ENCODE results near the gene SH3PXD2A. TPM values are rescaled to one million over a fixed set of nuclear protein-coding genes. Genes with fewer than 3 reads are reported as not detected.

Gene SH3PXD2A
- total and polyA plus RNA-seq, 12 donors = 5.7 to 34.5 (median 19.2) TPM

- 64 to 74% (median 70%) methylated on average over 16 to 20 of the region's 20 CpGs for WGBS, 4 donors
- DNase-seq = peak in 4 of 7 donors; percentile 33 to 74 (median 50)
- TF ChIP-seq POLR2A (IDR thresholded peaks at IDR 0.05) (no peak), CTCF (IDR thresholded peaks at IDR 0.05) (no peak)
- H3K9me3 ChIP-seq (replicated peaks in 1 of 3) = no peaks in the 10 kb centered on the region
- H3K36me3 ChIP-seq (replicated peaks in 1 of 2) = no peaks in the 10 kb centered on the region
- H3K4me1 ChIP-seq (replicated peaks in 1 of 2) = peaks cover 0 to 11% of the 10 kb centered on the region in 2 donors
- intact Hi-C loops (cut with DNase I) = no loop called here
- no peaks in the 10 kb centered on the region for H3K27me3 ChIP-seq
- H3K27ac ChIP-seq = peak overlapping the region in 2 of 5 donors; percentile 2 to 79
- H3K4me3 ChIP-seq = no peak overlapping the region
Measured at GRCh38 chr10:103835096-103836050, 20.0 kb downstream of the SH3PXD2A start.

GRCh38 chr10:103834436-103835095 lies 20.8 kb downstream of the SH3PXD2A start:
- 50 to 72% (median 64%) methylated on average over 2 to 5 of the region's 5 CpGs for WGBS, 4 donors
- Histone ChIP-seq H3K4me3 (no peak overlapping the region), H3K4me1 (replicated peaks in 1 of 2) (peaks cover 0 to 11% of the 10 kb centered on the region in 2 donors)

DNA sequence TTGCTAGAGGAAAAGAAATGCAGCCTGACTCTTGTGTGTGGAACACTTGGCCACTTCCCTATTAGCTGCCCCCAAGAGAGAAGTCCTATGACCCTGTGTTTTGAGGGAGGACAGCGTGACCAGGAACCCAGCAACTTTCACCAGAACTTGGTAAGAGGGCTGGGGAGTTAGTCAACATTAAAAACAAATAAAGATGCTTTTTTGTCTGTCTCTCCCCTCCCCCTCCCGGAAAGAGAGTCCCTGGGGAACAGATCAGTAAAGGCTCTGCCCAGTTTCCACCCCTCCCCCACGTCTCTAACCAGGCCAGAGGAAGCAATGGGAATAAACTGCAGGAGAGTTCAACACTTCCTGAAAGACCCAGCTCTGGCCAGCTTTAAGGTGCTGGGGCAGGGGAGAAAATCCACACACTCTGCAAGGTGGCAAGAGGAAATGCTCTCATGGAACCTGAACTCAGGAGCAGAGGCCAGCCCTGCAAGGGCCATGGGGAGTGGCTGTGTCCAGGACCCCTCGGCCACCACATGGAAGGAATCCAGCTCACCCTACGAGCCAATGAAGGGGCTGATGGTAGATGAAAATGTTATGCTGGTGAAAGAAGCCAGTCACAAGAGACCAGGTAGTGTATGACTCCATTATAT lies 21.5 kb downstream of the SH3PXD2A start:
- no peaks in the 10 kb centered on the region for H3K9me3 ChIP-seq (replicated peaks in 1 of 3)
- TF ChIP-seq POLR2A (IDR thresholded peaks at IDR 0.05) (no peak), CTCF (IDR thresholded peaks at IDR 0.05) (no peak)
- 50 to 58% (median 54%) methylated on average over 5 of the region's 5 CpGs for WGBS, 4 donors
- no peaks in the 10 kb centered on the region for H3K27me3 ChIP-seq
- H3K4me3 ChIP-seq = no peak overlapping the region
- H3K4me1 ChIP-seq (replicated peaks in 1 of 2) = peaks cover 0 to 11% of the 10 kb centered on the region in 2 donors
- peak; percentile 55 to 83 (median 68) for DNase-seq
- no peaks in the 10 kb centered on the region for H3K36me3 ChIP-seq (replicated peaks in 1 of 2)
- intact Hi-C loops (cut with DNase I) = no loop called here
- H3K27ac ChIP-seq = peak overlapping the region in 4 of 5 donors; percentile 9 to 79 (median 43)

More at GRCh38 chr10:103834436-103835095, 20.8 kb downstream of the SH3PXD2A start:
- no peak for TF ChIP-seq CTCF (IDR thresholded peaks at IDR 0.05)
- TF ChIP-seq POLR2A (IDR thresholded peaks at IDR 0.05) = no peak
- DNase-seq = no peak
- Histone ChIP-seq H3K27me3 (no peaks in the 10 kb centered on the region), H3K27ac (peak overlapping the region in 3 of 5 donors; percentile 9 to 79 (median 65)), H3K36me3 (replicated peaks in 1 of 2) (no peaks in the 10 kb centered on the region), H3K9me3 (replicated peaks in 1 of 3) (no peaks in the 10 kb centered on the region)
- intact Hi-C loops (cut with DNase I) = no loop called here

DNA sequence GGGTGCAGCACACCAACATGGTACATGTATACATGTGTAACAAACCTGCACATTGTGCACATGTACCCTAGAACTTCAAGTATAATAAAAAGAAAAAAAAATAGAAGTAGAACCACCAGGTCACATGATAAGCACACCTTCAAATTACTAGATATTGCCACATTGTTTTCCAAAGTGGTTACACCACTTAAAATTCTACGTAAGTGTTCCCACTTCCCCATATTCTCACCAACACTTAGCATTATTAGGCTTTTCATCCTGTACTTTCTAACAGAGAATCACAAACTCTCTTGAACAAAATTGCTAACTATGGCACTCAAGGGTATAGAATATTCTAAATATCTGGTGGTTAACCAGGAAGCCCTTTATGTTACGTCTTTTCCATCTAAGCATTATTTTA lies 22.6 kb downstream of the SH3PXD2A start:
- Histone ChIP-seq H3K9me3 (replicated peaks in 1 of 3) (no peaks in the 10 kb centered on the region), H3K27me3 (no peaks in the 10 kb centered on the region), H3K27ac (peak overlapping the region in 1 of 5 donors; percentile 24), H3K4me1 (replicated peaks in 1 of 2) (peaks cover 0 to 11% of the 10 kb centered on the region in 2 donors), H3K4me3 (no peak overlapping the region), H3K36me3 (replicated peaks in 1 of 2) (no peaks in the 10 kb centered on the region)
- DNase-seq = no peak
- 88 to 100% (median 95%) methylated on average over 2 of the region's 2 CpGs for WGBS, 4 donors
- intact Hi-C loops (cut with DNase I) = no loop called here
- TF ChIP-seq POLR2A (IDR thresholded peaks at IDR 0.05) (no peak), CTCF (IDR thresholded peaks at IDR 0.05) (no peak)

Data from adrenal gland (tissue), 12 donors.